ENCODE measurements around the gene TMEM164.

DNA sequence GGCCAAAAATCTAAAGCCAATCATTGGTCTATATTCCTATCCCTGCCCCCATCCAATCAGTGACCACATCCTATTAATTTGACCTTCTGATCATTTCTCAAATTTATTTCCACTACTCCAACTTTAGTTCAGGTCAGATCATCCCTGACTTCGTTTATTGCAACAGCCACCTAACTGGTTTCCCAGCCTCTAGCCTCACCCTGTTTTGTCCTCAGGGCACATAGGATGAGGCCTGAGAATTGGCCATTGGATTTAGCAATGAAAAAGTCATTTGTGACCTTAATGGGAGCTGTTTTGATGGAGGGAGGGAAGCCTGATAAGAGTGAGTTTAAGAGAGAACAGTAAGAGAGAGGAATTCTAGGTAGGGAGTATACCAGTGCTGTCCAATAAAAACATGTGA lies 160.0 kb downstream of the TMEM164 start:
- TF ChIP-seq POLR2A (IDR thresholded peaks at IDR 0.05), result no peak
- TF ChIP-seq, protein P1, sequence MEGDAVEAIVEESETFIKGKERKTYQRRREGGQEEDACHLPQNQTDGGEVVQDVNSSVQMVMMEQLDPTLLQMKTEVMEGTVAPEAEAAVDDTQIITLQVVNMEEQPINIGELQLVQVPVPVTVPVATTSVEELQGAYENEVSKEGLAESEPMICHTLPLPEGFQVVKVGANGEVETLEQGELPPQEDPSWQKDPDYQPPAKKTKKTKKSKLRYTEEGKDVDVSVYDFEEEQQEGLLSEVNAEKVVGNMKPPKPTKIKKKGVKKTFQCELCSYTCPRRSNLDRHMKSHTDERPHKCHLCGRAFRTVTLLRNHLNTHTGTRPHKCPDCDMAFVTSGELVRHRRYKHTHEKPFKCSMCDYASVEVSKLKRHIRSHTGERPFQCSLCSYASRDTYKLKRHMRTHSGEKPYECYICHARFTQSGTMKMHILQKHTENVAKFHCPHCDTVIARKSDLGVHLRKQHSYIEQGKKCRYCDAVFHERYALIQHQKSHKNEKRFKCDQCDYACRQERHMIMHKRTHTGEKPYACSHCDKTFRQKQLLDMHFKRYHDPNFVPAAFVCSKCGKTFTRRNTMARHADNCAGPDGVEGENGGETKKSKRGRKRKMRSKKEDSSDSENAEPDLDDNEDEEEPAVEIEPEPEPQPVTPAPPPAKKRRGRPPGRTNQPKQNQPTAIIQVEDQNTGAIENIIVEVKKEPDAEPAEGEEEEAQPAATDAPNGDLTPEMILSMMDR (IDR thresholded peaks at IDR 0.05), result no peak

Data from adrenal gland (tissue), 5 donors.